ENCODE results near the gene FITM2.

GRCh38 chr20:44309763-44310663 lies 989 bp downstream of the FITM2 start:
- TF ChIP-seq CTCF (IDR thresholded peaks at IDR 0.05) (no peak), MAFK (IDR thresholded peaks at IDR 0.05; ENCODE audit: partially characterized antibody) (no peak), PHF8 (IDR thresholded peaks at IDR 0.05; ENCODE audit: borderline replicate concordance, low read depth) (no peak), PBX3 (IDR thresholded peaks at IDR 0.05) (no peak), E2F6 (IDR thresholded peaks at IDR 0.05; ENCODE audit: borderline replicate concordance, low read depth) (no peak), ZFP36 (IDR thresholded peaks at IDR 0.05; ENCODE audit: borderline replicate concordance, partially characterized antibody) (no peak), MYC (IDR thresholded peaks at IDR 0.05; ENCODE audit: borderline replicate concordance, low read length) (no peak), USF2 (IDR thresholded peaks at IDR 0.05) (no peak), CEBPB (IDR thresholded peaks at IDR 0.05) (no peak)

All from A549 (cell line).